ENCODE results near the gene KRTAP5-5.

- TF ChIP-seq EP300 (conservative IDR thresholded peaks at IDR 0.05; ENCODE audit: poor library complexity, severe bottlenecking) (no peak), CTCF (IDR thresholded peaks at IDR 0.05; ENCODE audit: poor library complexity, severe bottlenecking) (no peak), SMC3 (conservative IDR thresholded peaks at IDR 0.05; ENCODE audit: poor library complexity) (no peak)
Measured at GRCh38 chr11:1589996-1590395, 39.6 kb upstream of the KRTAP5-5 start.
